Left lung (tissue), 10 donors: ENCODE measurements around the gene CLDND1. TPM values are rescaled to one million over a fixed set of nuclear protein-coding genes. Genes with fewer than 3 reads are reported as not detected.
A peak's percentile ranks its signal among the peaks of the same experiment; 100 is the strongest.

ENCODE experiments used
- ATAC-seq: fragments of 200-7000 bp; cut with Tn5 transposase; one replicate; pipeline ENCODE4 v1.9.1; 2020; ENCODE audit warnings: moderate library complexity
- DNase-seq, 4 donors: peaks; one replicate each; pipeline ENCODE4 v3.0.0-alpha.2; 2013 to 2020
- H3K27ac ChIP-seq, 2 donors: fragments of 200-600 bp; sonication (generic) in 1 of 2; one replicate each; pipeline versions ENCODE4 v1.5.0 to v1.8.0; 2020 to 2021
- H3K27me3 ChIP-seq, 2 donors: fragments of 200-600 bp; sonication (generic) in 1 of 2; one replicate each; pipeline versions ENCODE4 v1.5.0 to v1.8.0; 2020 to 2021
- H3K36me3 ChIP-seq, 2 donors: fragments of 200-600 bp; sonication (generic) in 1 of 2; one replicate each; pipeline versions ENCODE4 v1.5.0 to v1.8.0; 2020 to 2021
- H3K4me1 ChIP-seq, 2 donors: fragments of 200-600 bp; one replicate each; pipeline ENCODE4 v1.8.0; 2021
- H3K4me3 ChIP-seq, 2 donors: fragments of 200-600 bp; sonication (generic) in 1 of 2; one replicate each; pipeline versions ENCODE4 v1.5.0 to v1.8.0; 2020 to 2021; ENCODE audit warnings: mild to moderate bottlenecking in 1 of 2
- H3K9me3 ChIP-seq, 2 donors: fragments of 200-600 bp; sonication (generic) in 1 of 2; one replicate each; pipeline versions ENCODE4 v1.5.0 to v1.8.0; 2020 to 2021
- intact Hi-C, 2 donors: fragments of 100-400 bp; cut with DNase I; formaldehyde crosslinking; loops; one replicate each; pipeline versions ENCODE4 v1.11.2 to v1.14.2; 2022
- polyA plus RNA-seq, 6 donors: library from polyadenylated mRNA; unstranded; fragments of 120-200 nt; gene quantifications; one replicate each; pipeline ENCODE4 v1.2.1, GENCODE V29; 2013; ENCODE audit not compliant: insufficient read length in 6 of 6
- total RNA-seq, 2 donors: library from RNA; stranded (reverse); fragmentation: NEBNext Ultra II Directional; extraction: Animal tissue kit (Norgen Biotek cat#: 25700); gene quantifications; one replicate each; pipeline ENCODE4 v1.2.1, GENCODE V29; 2021
- TF ChIP-seq, protein P1 (sequence below), 2 donors: fragments of 200-600 bp; sonication (generic) in 1 of 2; IDR thresholded peaks; one replicate each; pipeline versions ENCODE4 v1.5.0 to v1.8.0; 2021; ENCODE audit warnings: antibody characterized with exemption in 2 of 2
- donor health status: DM: no; HTN: yes; CAD: no.
- donor health status: DM: no; HTN: no; CAD: no.

Gene CLDND1
- total and polyA plus RNA-seq, 8 donors, result 74.8 to 187 (median 137) TPM

DNA sequence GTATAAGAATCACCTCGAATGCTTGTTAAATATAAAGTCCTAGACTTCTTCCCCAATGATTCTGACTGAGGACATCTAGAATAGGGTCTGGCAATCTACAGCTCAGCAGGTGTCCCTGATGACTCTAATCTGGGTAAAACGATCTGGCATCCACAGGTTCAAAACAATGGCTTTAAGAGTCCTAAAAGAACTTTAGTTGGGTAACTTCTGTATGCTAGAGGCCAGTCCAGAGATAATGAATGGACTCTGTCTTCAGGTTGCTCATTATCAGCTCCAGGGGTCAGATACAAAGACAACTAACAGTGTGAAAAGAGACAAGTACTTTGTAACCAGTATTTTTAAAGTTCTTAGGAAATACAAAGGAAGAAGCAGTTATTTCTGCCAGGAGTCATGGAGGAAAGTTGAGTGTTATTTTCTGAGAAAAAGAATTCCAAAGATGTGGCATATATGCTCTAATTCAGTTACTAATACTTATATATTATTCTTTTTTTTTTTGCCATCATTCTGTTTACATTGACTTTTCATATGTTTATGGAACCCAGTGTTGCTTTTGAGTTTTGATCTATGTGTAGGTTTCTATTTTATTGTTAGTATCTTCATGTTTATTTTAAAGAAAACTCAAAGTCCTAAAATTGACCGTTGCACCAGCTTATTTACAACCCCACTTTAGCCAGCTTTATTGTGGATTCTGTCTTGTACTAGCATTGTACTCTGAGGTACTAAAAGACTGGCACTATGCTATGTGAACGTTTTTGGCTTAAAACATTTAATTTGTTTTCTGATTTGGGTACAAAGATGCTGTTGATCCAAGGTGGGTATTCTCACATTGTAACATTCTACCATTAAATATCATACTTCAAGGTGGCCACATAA, 6.0 kb upstream of the CLDND1 start:
- TF ChIP-seq, protein P1, sequence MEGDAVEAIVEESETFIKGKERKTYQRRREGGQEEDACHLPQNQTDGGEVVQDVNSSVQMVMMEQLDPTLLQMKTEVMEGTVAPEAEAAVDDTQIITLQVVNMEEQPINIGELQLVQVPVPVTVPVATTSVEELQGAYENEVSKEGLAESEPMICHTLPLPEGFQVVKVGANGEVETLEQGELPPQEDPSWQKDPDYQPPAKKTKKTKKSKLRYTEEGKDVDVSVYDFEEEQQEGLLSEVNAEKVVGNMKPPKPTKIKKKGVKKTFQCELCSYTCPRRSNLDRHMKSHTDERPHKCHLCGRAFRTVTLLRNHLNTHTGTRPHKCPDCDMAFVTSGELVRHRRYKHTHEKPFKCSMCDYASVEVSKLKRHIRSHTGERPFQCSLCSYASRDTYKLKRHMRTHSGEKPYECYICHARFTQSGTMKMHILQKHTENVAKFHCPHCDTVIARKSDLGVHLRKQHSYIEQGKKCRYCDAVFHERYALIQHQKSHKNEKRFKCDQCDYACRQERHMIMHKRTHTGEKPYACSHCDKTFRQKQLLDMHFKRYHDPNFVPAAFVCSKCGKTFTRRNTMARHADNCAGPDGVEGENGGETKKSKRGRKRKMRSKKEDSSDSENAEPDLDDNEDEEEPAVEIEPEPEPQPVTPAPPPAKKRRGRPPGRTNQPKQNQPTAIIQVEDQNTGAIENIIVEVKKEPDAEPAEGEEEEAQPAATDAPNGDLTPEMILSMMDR (IDR thresholded peaks at IDR 0.05), result no peak
- DNase-seq (no peak), ATAC-seq (no peak)
- H3K9me3 ChIP-seq, result no peaks in the 10 kb centered on the region
- H3K27ac ChIP-seq, result no peak overlapping the region
- H3K4me3 ChIP-seq, result no peak overlapping the region
- no peaks in the 10 kb centered on the region for H3K36me3 ChIP-seq
- no peaks in the 10 kb centered on the region for H3K27me3 ChIP-seq
- H3K4me1 ChIP-seq, result no peaks in the 10 kb centered on the region
- intact Hi-C loops, result no loop called here

DNA sequence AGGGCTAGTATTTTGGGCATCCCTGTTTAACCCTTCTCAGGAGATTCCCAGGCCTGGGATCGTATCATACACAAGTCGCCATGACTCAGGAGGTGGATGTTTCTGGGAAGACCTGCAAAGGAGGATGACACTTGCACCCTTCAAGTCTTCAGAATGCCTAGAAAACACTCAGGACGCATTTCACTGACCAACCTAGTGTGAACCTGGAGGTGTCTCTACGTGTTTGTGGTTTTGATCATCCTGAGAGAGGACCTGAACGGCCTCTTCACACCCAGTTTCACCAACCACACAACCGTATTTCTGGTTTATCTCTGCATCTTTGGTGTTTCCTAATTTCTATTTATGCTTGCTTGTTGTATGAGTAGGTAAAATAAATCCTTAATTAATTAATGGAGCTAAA, 2.8 kb upstream of the CLDND1 start:
- intact Hi-C loops, result no loop called here
- peaks cover 6 to 13% of the 10 kb centered on the region in 2 donors for H3K4me1 ChIP-seq
- TF ChIP-seq, protein P1 (IDR thresholded peaks at IDR 0.05), result no peak
- no peak for DNase-seq
- ATAC-seq, result no peak
- H3K27me3 ChIP-seq, result no peaks in the 10 kb centered on the region
- H3K36me3 ChIP-seq, result peaks cover 0 to 5% of the 10 kb centered on the region in 2 donors
- H3K4me3 ChIP-seq, result no peak overlapping the region
- H3K9me3 ChIP-seq, result no peaks in the 10 kb centered on the region
- no peak overlapping the region for H3K27ac ChIP-seq

DNA sequence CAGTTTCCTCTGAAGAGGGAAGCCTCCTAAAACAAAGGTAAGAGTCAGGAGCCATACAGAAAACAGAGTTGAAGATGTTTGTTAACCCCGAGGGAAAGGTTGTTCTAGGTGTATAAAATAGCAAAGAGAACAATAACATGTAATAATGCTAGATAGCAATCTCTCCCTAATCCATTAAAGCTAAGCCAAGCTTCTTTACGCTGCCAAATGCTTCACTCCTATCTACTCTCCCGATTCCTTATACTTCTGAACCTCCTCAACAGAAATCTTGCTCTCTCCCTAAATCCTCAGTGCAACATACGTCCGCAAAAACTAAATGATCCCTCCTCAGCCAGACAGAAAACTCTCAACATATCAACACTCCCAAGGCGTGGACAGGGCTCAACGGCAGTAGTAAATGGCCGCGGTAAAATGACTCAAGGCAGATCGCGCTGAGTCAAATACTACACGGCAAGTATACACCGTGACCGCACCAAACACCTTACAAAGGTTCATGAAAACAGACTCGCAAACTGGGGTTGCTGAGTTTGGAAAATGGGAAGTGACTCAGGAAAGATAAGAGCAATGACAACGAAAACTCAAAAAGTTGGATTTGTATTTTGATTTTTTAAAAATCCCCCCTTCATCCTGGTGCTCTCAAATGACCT, 682 bp downstream of the CLDND1 start:
- H3K4me3 ChIP-seq, result peak overlapping the region; percentile 69 to 91
- TF ChIP-seq, protein P1 (IDR thresholded peaks at IDR 0.05), result no peak
- peak; percentile 68 for ATAC-seq
- no peaks in the 10 kb centered on the region for H3K27me3 ChIP-seq
- peak overlapping the region; percentile 94 for H3K27ac ChIP-seq
- H3K9me3 ChIP-seq, result no peaks in the 10 kb centered on the region
- H3K4me1 ChIP-seq, result peaks cover 6 to 27% of the 10 kb centered on the region in 2 donors
- H3K36me3 ChIP-seq, result peaks cover 0 to 37% of the 10 kb centered on the region in 2 donors
- intact Hi-C loops, result no loop called here
- peak in 3 of 4 donors; percentile 42 to 54 (median 53) for DNase-seq

DNA sequence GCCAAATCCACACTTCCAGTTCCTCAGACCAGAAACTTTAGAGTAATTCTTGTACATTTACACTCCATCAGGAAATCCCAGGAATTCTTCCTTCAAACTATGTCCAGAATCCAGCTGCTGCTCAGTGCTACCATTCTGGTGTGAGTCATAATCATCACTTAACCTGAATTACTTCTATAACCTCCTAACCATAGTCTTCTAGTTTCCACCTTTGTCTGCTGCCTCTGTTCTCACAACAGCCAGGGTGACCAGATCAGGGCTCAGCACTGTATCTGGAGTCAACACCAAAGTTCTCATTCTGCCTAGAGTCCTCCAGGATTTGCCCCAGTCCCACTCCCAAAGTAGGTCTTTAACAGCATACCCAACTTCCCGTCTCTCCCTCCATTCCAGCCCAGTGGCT, 3.4 kb downstream of the CLDND1 start:
- TF ChIP-seq, protein P1 (IDR thresholded peaks at IDR 0.05), result no peak
- DNase-seq (no peak), ATAC-seq (no peak)
- no peak overlapping the region for H3K27ac ChIP-seq
- H3K36me3 ChIP-seq, result peaks cover 0 to 63% of the 10 kb centered on the region in 2 donors
- no peak overlapping the region for H3K4me3 ChIP-seq
- no peaks in the 10 kb centered on the region for H3K27me3 ChIP-seq
- H3K4me1 ChIP-seq, result peaks cover 6 to 27% of the 10 kb centered on the region in 2 donors
- no peaks in the 10 kb centered on the region for H3K9me3 ChIP-seq
- intact Hi-C loops, result no loop called here

DNA sequence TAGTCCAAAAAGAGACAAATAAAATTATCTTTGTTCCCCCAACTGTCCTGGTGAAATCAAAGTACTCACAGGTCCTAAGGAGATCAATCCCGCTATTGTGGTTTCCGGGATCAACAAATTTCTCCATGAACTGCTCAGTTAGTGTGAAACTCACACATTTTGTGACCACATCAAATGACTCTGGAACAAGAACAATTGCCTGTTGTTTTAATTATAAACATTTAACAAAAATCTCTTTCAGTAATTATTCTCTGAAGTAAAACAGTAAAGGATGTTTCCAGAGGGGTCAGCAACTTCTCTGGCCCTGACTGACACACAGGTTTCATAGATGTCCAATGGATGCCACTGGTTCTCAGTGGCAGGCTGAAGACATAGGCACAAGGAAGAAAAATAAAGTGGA, 3.9 kb downstream of the CLDND1 start:
- no peaks in the 10 kb centered on the region for H3K27me3 ChIP-seq
- H3K9me3 ChIP-seq, result no peaks in the 10 kb centered on the region
- H3K27ac ChIP-seq, result no peak overlapping the region
- peaks cover 6 to 27% of the 10 kb centered on the region in 2 donors for H3K4me1 ChIP-seq
- TF ChIP-seq, protein P1 (IDR thresholded peaks at IDR 0.05), result no peak
- peaks cover 0 to 69% of the 10 kb centered on the region in 2 donors for H3K36me3 ChIP-seq
- intact Hi-C loops, result no loop called here
- no peak for DNase-seq
- no peak overlapping the region for H3K4me3 ChIP-seq
- no peak for ATAC-seq
